B cell (primary cell): ENCODE results near the gene ASCC2.

Experiments
- CTCF ChIP-seq: fragments of 200-600 bp; IDR thresholded peaks from one replicate; pipeline ENCODE4 v1.8.0; 2022; ENCODE audit warnings: antibody characterized with exemption, mild to moderate bottlenecking
- EZH2 ChIP-seq: IDR thresholded peaks from 2 replicates; pipeline ENCODE4 v1.6.1; 2012; ENCODE audit warnings: borderline replicate concordance, low read depth, mild to moderate bottlenecking, moderate library complexity, low read length; ENCODE audit not compliant: insufficient read depth, poor library complexity, severe bottlenecking

DNA sequence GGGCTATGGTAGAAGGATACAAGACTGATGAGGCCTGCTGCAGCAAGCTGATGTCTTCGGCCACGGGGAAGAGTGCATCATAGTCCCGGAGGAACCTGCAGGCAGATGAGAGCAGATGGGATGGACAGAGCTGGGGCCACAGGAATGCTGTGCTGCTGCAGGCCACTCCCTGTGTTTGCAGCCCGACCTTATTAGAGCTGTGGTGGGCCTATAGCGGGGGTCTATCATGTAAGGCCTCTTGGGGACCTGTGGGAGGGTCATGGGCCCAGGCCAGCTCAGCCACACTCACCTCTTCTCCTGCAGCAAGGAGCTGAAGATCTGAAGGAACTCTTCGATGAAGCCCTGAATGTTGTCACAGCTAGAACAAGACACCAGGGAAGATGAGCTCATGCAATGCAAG is 31.9 kb downstream of the ASCC2 start:
- TF ChIP-seq CTCF = no peak
- TF ChIP-seq EZH2 = no peak
